Cardiac muscle cell (in vitro differentiated cells and primary cell): ENCODE data around the gene NXPE4. TPM values are rescaled to one million over a fixed set of nuclear protein-coding genes. Genes with fewer than 3 reads are reported as not detected.
A peak's percentile ranks its signal among the peaks of the same experiment; 100 is the strongest.

Source experiments
- DNase-seq, 2 donors: peaks; one replicate each; pipeline versions ENCODE4 v3.0.0 to v3.0.0-alpha.2; 2010 to 2017; ENCODE audit warnings: low read depth in 1 of 2, low spot score in 1 of 2
- H3K27ac ChIP-seq: fragments of 200-600 bp; sonication (generic); 2 replicates; pipeline ENCODE4 v1.5.1; 2016
- H3K27me3 ChIP-seq: fragments of 200-600 bp; sonication (generic); 2 replicates; pipeline ENCODE4 v1.6.0; 2016; ENCODE audit warnings: control low read depth
- H3K36me3 ChIP-seq: fragments of 200-600 bp; sonication (generic); 2 replicates; pipeline ENCODE4 v1.5.1; 2016; ENCODE audit warnings: control low read depth
- H3K4me1 ChIP-seq: fragments of 200-600 bp; sonication (generic); 2 replicates; pipeline ENCODE4 v1.8.1; 2017; ENCODE audit warnings: low read depth, mild to moderate bottlenecking, mixed run types
- H3K4me3 ChIP-seq: fragments of 200-600 bp; sonication (generic); 2 replicates; pipeline ENCODE4 v1.5.1; 2016; ENCODE audit warnings: mild to moderate bottlenecking
- H3K9me3 ChIP-seq: fragments of 200-600 bp; sonication (generic); 2 replicates; pipeline ENCODE4 v1.5.1; 2017; ENCODE audit warnings: low read depth, mild to moderate bottlenecking, control low read depth
- CTCF ChIP-seq: IDR thresholded peaks from 2 replicates; pipeline ENCODE4 v1.5.1; 2012; ENCODE audit warnings: low read depth, mild to moderate bottlenecking, low read length
- polyA plus RNA-seq: library from polyadenylated mRNA; unstranded; fragments of >200 nt; fragmentation: Nextera tagmentation; extraction: Ambion mirVana; gene quantifications from 2 replicates; pipeline ENCODE4 v1.2.1, GENCODE V29; 2016
- total RNA-seq: library from RNA; depleted of rRNA; stranded (reverse); fragments of >200 nt; gene quantifications from 2 replicates; pipeline ENCODE4 v1.2.3, GENCODE V29; 2016

The NXPE4 gene
- total and polyA plus RNA-seq, 2 experiments from 2014 or later, result not detected

GRCh38 chr11:114571712-114572111, 23.9 kb downstream of the NXPE4 start:
- Histone ChIP-seq H3K36me3 (no peaks in the 10 kb centered on the region), H3K27ac (no peak overlapping the region), H3K9me3 (no peaks in the 10 kb centered on the region), H3K4me3 (no peak overlapping the region), H3K27me3 (no peaks in the 10 kb centered on the region), H3K4me1 (peaks cover 15% of the 10 kb centered on the region)
- no peak for DNase-seq
- no peak for TF ChIP-seq CTCF

- H3K27me3 ChIP-seq, result no peaks in the 10 kb centered on the region
- no peaks in the 10 kb centered on the region for H3K36me3 ChIP-seq
- TF ChIP-seq CTCF, result no peak
- DNase-seq, result peak in 1 of 2 donors; percentile 14
- H3K4me1 ChIP-seq, result peaks cover 15% of the 10 kb centered on the region
- peak overlapping the region; percentile 68 for H3K27ac ChIP-seq
- no peaks in the 10 kb centered on the region for H3K9me3 ChIP-seq
- H3K4me3 ChIP-seq, result no peak overlapping the region
Measured at GRCh38 chr11:114569801-114570200, 25.8 kb downstream of the NXPE4 start.

GRCh38 chr11:114566276-114566675, 29.3 kb downstream of the NXPE4 start:
- peaks cover 15% of the 10 kb centered on the region for H3K4me1 ChIP-seq
- no peaks in the 10 kb centered on the region for H3K36me3 ChIP-seq
- no peak overlapping the region for H3K27ac ChIP-seq
- no peak for TF ChIP-seq CTCF
- H3K4me3 ChIP-seq, result no peak overlapping the region
- DNase-seq, result no peak
- no peaks in the 10 kb centered on the region for H3K27me3 ChIP-seq
- H3K9me3 ChIP-seq, result no peaks in the 10 kb centered on the region

- no peak for TF ChIP-seq CTCF
- no peak overlapping the region for H3K27ac ChIP-seq
- no peaks in the 10 kb centered on the region for H3K27me3 ChIP-seq
- H3K4me3 ChIP-seq, result no peak overlapping the region
- H3K4me1 ChIP-seq, result peaks cover 7% of the 10 kb centered on the region
- no peaks in the 10 kb centered on the region for H3K9me3 ChIP-seq
- peak in 1 of 2 donors; percentile 34 for DNase-seq
- no peaks in the 10 kb centered on the region for H3K36me3 ChIP-seq
Measured at GRCh38 chr11:114564831-114565230, 30.8 kb downstream of the NXPE4 start.

- Histone ChIP-seq H3K27me3 (no peaks in the 10 kb centered on the region), H3K4me1 (no peaks in the 10 kb centered on the region), H3K36me3 (no peaks in the 10 kb centered on the region), H3K9me3 (no peaks in the 10 kb centered on the region), H3K27ac (no peak overlapping the region), H3K4me3 (no peak overlapping the region)
- no peak for TF ChIP-seq CTCF
- DNase-seq, result peak in 1 of 2 donors; percentile 41
Measured at GRCh38 chr11:114563077-114563476, 32.5 kb downstream of the NXPE4 start.
